ENCODE data around the gene MTHFD2L.

DNA sequence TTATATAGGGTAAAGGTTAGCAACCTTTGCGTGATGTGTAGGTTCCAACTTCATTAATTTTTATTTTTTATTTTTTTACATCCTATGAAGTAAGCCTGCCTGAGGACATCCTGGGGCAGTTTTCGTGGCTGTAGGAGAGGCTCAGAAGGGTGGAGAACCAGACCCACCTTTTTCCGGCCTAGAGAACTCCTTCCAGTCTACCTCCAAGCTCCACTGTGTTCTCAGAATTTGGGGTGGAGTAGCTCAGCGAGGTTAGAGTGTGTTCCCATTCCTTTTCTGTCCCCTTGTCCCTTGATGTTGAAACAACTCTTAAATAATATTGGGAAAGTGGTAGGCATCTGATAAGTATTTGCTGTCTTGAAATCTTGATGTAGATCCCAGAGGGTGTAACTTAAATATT, 32.4 kb downstream of the MTHFD2L start:
- TF ChIP-seq CTCF (conservative IDR thresholded peaks at IDR 0.05; ENCODE audit: low read depth, low read length) (no peak), EZH2phosphoT487 (IDR thresholded peaks at IDR 0.05; ENCODE audit: borderline replicate concordance, low read length) (no peak)

Data from PC-3 (cell line).